GM13977 (cell line): Measurements from ENCODE around the gene ADAMTS14.

ENCODE experiments used
- DNase-seq: peaks from one replicate; pipeline ENCODE4 v3.0.0; 2012; ENCODE audit warnings: low spot score
- CTCF ChIP-seq: IDR thresholded peaks from 2 replicates; pipeline ENCODE4 v1.5.1; 2012; ENCODE audit warnings: mild to moderate bottlenecking, control low read depth; ENCODE audit not compliant: insufficient read depth; ENCODE audit errors: extremely low read depth, missing control alignments
- in situ Hi-C: fragments of 300-500 bp; cut with MboI; formaldehyde crosslinking; loops from one replicate; pipeline ENCODE4 v1.12.0; 2022; ENCODE audit warnings: low sequenced_read_pairs, low pct_unique_long_range_greater_than_20kb, mixed read lengths, inconsistent platforms; ENCODE audit not compliant: unreplicated experiment

ADAMTS14 gene

DNA sequence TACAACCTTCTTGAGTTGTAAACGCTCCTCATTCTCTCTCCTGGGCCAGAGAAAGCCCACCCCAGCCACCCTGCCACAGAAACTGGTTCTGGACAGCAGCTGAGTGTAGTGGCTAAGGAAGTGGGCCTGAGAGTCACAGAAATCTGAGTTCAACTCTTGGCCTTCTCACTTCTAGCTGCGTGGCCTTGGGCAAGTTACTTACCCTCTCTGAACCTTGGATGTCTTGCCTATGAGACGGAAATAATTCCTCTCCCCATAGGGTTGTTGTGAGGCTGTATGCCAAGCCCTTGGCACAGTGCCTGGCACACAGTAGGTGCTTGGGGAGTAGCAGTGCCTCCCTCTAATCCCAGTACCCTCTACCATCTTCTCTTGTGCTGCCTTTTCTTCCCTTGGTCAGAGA is 51.5 kb downstream of the ADAMTS14 start:
- no peak for DNase-seq
- no peak for TF ChIP-seq CTCF
- in situ Hi-C loops, result no loop called here

DNA sequence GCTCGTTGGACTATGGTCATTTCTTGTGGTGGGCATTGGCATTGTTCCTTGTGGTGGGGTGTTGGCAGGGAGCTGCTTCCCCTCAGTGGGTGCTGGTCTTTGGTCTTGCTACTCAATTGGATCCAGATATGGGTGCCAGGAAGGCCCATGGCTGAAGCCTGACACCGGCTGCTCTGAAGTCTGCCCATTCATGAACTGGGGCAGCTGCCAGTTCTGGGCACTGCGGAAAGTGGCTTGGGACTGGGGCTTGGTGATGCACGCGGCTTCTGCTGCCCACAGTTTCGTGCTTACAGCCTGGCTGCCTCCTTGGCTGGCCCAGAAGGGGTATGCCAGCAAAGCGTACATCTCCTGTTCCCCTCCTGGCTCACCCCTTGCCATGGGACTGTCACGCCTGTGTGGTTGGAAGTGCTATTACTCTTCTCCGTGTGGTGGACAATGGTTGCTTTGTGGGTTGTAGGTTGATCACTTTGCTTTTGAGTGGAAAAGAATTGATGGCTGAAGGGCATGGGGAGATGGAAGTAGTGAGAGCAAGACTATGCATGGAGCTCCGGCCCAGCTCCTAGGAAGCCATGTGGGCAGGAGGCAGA is 54.7 kb downstream of the ADAMTS14 start:
- no peak for TF ChIP-seq CTCF
- no peak for DNase-seq
- in situ Hi-C loops, result no loop called here

DNA sequence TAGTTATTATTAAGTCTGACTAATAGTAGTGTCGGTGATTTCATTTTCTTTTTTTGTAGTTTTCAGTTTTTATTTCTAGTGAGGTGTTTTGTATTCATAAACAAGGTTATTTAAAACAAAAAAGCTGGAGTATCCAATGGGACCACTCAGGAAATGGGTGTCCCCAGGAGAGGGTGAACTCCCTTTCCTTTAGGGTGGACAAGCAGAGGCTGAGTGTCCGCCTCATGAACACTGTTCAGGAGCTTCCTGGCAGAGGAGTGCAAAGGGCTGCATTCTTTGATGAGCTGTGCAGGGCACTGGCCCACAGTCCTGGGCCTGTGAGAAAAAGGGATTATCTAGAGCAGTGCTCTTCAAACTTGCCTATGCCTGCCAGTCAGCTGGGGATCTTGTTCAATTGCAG is 56.0 kb downstream of the ADAMTS14 start:
- no peak for TF ChIP-seq CTCF

DNA sequence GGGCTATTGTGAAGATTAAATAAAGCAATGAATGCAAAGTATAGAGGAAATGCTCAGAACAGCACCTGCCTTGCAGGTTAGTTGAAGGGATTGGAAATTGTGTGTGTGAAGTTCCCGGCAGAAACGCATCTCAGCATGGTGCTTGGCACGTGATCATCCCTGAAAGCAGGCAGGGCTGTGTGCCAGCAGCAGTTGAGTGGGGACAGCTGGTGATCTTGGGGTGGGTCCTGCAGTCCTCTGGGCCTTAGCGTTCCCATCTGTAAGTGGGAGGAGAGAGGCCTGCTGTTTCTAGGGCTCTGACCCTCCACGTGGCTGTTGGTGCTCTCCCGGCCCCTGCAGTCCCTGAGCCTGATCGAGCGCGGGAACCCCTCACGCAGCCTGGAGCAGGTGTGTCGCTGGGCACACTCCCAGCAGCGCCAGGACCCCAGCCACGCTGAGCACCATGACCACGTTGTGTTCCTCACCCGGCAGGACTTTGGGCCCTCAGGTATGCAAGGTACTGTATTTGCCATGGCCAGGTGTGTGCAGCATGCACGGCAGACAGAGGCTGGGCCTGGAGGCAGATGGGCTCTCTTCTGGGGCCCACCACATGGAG is 57.6 kb downstream of the ADAMTS14 start:
- no peak for DNase-seq
- no peak for TF ChIP-seq CTCF
- in situ Hi-C loops, result no loop called here

More for the DNA sequence above, 56.0 kb downstream of the ADAMTS14 start:
- in situ Hi-C loops, result no loop called here
- DNase-seq, result no peak

- in situ Hi-C loops, result no loop called here
These were observed 58.6 kb downstream of the ADAMTS14 start for GRCh38 chr10:70730955-70731354.

GRCh38 chr10:70732569-70732968 is 60.3 kb downstream of the ADAMTS14 start:
- in situ Hi-C loops, result no loop called here
- no peak for TF ChIP-seq CTCF

More at GRCh38 chr10:70730955-70731354, 58.6 kb downstream of the ADAMTS14 start:
- DNase-seq, result no peak
- TF ChIP-seq CTCF, result no peak

DNA sequence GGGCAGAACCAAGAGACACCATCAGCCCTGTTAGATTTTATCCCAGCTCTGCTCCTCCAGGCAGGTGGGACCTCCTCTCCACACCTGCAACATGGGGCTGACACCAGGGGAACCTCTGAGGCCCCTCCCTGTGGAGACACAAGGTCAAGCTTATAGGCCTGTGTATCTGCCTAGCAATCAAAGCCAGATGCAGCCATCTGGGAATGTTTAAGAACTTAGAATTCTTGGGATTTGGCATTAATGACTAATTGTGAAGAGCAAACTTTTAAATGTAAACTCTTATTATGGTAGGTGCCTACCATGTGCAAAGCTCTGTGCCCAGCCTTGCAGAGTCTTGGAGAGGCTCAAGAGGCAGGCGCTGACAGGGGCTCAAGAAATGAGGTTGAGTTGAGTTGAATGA is 60.7 kb downstream of the ADAMTS14 start:
- no peak for DNase-seq
- TF ChIP-seq CTCF, result no peak
- in situ Hi-C loops, result no loop called here

More at GRCh38 chr10:70732569-70732968, 60.3 kb downstream of the ADAMTS14 start:
- no peak for DNase-seq
